ENCODE data around the gene EFCAB11. TPM values are rescaled to one million over a fixed set of nuclear protein-coding genes. Genes with fewer than 3 reads are reported as not detected.

EFCAB11 gene
- total and polyA plus RNA-seq, 2 donors: 5.6 to 7.6 TPM

DNA sequence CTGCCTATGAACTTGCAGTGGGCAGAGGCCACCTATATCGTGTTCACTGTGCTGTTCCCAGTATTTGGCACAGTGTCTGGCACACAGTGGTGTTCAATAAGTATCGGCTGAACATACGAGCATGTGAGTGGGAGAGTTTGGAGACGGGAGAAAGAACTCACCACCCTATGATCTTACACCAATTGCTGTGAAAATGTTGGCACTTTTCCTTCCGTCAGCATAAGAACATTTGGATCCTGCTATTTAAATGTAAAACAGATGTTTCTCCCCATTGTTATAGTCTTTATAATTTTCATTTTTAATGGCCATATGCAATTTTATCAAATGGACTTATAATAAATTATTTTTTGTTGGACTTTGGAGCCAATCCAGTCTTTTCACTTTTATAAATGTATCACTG lies 144.4 kb downstream of the EFCAB11 start:
- no peak overlapping the region for H3K27ac ChIP-seq (ENCODE audit: low read depth in 1 of 2, low read length in 1 of 2)
- WGBS: 99% methylated on average over 5 of the region's 5 CpGs
- H3K36me3 ChIP-seq (ENCODE audit: control insufficient read depth in 2 of 2, insufficient read depth in 2 of 2, low read length in 1 of 2): no peaks in the 10 kb centered on the region
- no peaks in the 10 kb centered on the region for H3K4me1 ChIP-seq (ENCODE audit: control insufficient read depth in 2 of 2, insufficient read depth in 2 of 2, low read length in 2 of 2)
- DNase-seq (ENCODE audit: low read depth in 6 of 9, low spot score in 9 of 9): no peak
- H3K9me3 ChIP-seq (ENCODE audit: control insufficient read depth in 2 of 2, insufficient read depth in 1 of 2, low read length in 1 of 2): no peaks in the 10 kb centered on the region
- no peaks in the 10 kb centered on the region for H3K27me3 ChIP-seq (ENCODE audit: control insufficient read depth in 2 of 2, insufficient read depth in 1 of 2, low read length in 1 of 2)
- no peak overlapping the region for H3K4me3 ChIP-seq (ENCODE audit: low read length in 2 of 2)

DNA sequence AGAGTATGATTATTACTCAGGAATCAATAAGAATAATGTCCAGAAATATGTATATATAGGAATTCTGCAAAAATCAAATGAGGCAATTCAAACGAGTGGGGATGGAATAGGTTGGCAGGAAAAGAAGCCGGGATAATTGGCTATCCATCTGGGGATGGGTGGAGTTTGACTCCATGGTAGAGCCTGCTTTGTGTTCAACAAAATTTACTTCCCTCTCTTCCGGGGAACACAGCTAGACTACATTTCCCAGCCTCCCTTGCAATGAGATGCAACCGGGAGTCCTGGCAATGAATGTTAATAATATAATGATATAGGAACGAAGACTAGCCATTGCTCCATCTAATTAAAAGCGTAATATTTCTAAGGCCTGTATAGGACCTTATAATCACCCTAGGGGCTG lies 146.6 kb downstream of the EFCAB11 start:
- no peaks in the 10 kb centered on the region for H3K36me3 ChIP-seq (ENCODE audit: control insufficient read depth in 2 of 2, insufficient read depth in 2 of 2, low read length in 1 of 2)
- DNase-seq (ENCODE audit: low read depth in 6 of 9, low spot score in 9 of 9): no peak
- no peaks in the 10 kb centered on the region for H3K27me3 ChIP-seq (ENCODE audit: control insufficient read depth in 2 of 2, insufficient read depth in 1 of 2, low read length in 1 of 2)
- no peak overlapping the region for H3K27ac ChIP-seq (ENCODE audit: low read depth in 1 of 2, low read length in 1 of 2)
- no peak overlapping the region for H3K4me3 ChIP-seq (ENCODE audit: low read length in 2 of 2)
- H3K4me1 ChIP-seq (ENCODE audit: control insufficient read depth in 2 of 2, insufficient read depth in 2 of 2, low read length in 2 of 2): no peaks in the 10 kb centered on the region
- no peaks in the 10 kb centered on the region for H3K9me3 ChIP-seq (ENCODE audit: control insufficient read depth in 2 of 2, insufficient read depth in 1 of 2, low read length in 1 of 2)
- WGBS: 94% methylated on average over 6 of the region's 6 CpGs

- Histone ChIP-seq H3K4me1 (ENCODE audit: control insufficient read depth in 2 of 2, insufficient read depth in 2 of 2, low read length in 2 of 2) (no peaks in the 10 kb centered on the region), H3K27ac (ENCODE audit: low read depth in 1 of 2, low read length in 1 of 2) (no peak overlapping the region), H3K27me3 (ENCODE audit: control insufficient read depth in 2 of 2, insufficient read depth in 1 of 2, low read length in 1 of 2) (no peaks in the 10 kb centered on the region), H3K4me3 (ENCODE audit: low read length in 2 of 2) (no peak overlapping the region), H3K9me3 (ENCODE audit: control insufficient read depth in 2 of 2, insufficient read depth in 1 of 2, low read length in 1 of 2) (no peaks in the 10 kb centered on the region), H3K36me3 (ENCODE audit: control insufficient read depth in 2 of 2, insufficient read depth in 2 of 2, low read length in 1 of 2) (no peaks in the 10 kb centered on the region)
- no peak for DNase-seq (ENCODE audit: low read depth in 6 of 9, low spot score in 9 of 9)
Measured at GRCh38 chr14:89807151-89807550, 147.4 kb downstream of the EFCAB11 start.

DNA sequence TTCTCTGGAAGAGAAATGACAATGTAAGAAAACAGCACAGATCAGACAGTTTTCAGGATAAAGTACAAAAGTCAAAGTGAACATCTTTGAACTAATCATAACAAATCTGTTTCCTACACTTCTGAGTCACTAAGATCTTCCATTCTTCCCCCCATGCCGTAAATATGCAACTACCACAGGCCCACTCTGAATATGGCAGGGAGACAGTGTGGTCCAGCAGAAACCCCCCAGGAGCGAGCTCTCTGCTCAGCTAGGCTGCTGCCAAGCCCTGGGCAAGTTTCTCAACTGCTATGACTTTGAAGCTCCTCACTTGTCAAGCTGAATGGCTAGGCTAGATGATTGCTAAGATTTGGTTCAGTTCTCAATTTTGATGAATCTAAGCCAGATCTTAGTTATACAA lies 148.1 kb downstream of the EFCAB11 start:
- no peak overlapping the region for H3K27ac ChIP-seq (ENCODE audit: low read depth in 1 of 2, low read length in 1 of 2)
- no peaks in the 10 kb centered on the region for H3K27me3 ChIP-seq (ENCODE audit: control insufficient read depth in 2 of 2, insufficient read depth in 1 of 2, low read length in 1 of 2)
- no peak for DNase-seq (ENCODE audit: low read depth in 6 of 9, low spot score in 9 of 9)
- no peaks in the 10 kb centered on the region for H3K9me3 ChIP-seq (ENCODE audit: control insufficient read depth in 2 of 2, insufficient read depth in 1 of 2, low read length in 1 of 2)
- no peak overlapping the region for H3K4me3 ChIP-seq (ENCODE audit: low read length in 2 of 2)
- 97% methylated on average over 2 of the region's 2 CpGs for WGBS
- H3K4me1 ChIP-seq (ENCODE audit: control insufficient read depth in 2 of 2, insufficient read depth in 2 of 2, low read length in 2 of 2): no peaks in the 10 kb centered on the region
- H3K36me3 ChIP-seq (ENCODE audit: control insufficient read depth in 2 of 2, insufficient read depth in 2 of 2, low read length in 1 of 2): no peaks in the 10 kb centered on the region

DNA sequence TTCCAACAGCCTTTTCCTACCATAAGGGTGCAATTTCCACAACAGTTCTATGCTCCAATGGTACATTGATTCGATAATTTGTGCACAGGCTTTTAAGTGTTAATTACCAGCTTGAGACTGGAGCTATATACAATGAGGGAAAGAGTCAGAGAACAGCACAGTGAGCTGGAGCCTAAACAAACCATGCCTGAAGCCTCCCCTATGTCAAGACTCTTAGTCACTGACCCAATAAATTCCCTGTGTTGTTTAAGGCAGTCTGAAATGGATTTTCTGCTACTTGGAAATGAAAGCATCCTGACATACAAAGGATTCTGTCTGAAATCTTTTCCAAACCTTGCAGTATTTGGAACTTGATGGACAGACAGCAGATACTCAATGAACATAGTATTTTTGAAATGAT lies 149.0 kb downstream of the EFCAB11 start:
- no peak overlapping the region for H3K4me3 ChIP-seq (ENCODE audit: low read length in 2 of 2)
- H3K27me3 ChIP-seq (ENCODE audit: control insufficient read depth in 2 of 2, insufficient read depth in 1 of 2, low read length in 1 of 2): no peaks in the 10 kb centered on the region
- WGBS: 100% methylated on average over 1 of the region's 1 CpG
- no peaks in the 10 kb centered on the region for H3K4me1 ChIP-seq (ENCODE audit: control insufficient read depth in 2 of 2, insufficient read depth in 2 of 2, low read length in 2 of 2)
- H3K9me3 ChIP-seq (ENCODE audit: control insufficient read depth in 2 of 2, insufficient read depth in 1 of 2, low read length in 1 of 2): no peaks in the 10 kb centered on the region
- no peak overlapping the region for H3K27ac ChIP-seq (ENCODE audit: low read depth in 1 of 2, low read length in 1 of 2)
- H3K36me3 ChIP-seq (ENCODE audit: control insufficient read depth in 2 of 2, insufficient read depth in 2 of 2, low read length in 1 of 2): no peaks in the 10 kb centered on the region
- DNase-seq (ENCODE audit: low read depth in 6 of 9, low spot score in 9 of 9): no peak

DNA sequence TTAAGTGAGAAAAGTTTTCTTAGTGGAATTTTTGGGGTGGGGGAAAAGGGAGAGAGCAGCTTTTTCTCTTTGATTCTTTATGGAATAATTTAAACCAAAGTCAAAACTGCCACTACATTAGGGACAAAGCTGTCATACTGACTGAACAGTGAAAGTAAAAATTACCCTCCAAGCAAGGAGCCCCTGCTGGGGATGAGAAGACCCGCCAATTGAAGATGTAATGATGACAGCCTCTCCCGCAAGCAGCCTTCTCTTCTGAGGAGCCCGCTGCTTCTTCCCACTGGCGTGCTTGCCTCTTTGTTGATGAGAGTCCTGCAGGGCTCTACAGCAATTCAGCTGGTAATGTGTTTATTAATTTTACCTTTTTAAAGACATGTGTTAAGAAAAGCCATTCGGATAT lies 151.0 kb downstream of the EFCAB11 start:
- Histone ChIP-seq H3K9me3 (ENCODE audit: control insufficient read depth in 2 of 2, insufficient read depth in 1 of 2, low read length in 1 of 2) (no peaks in the 10 kb centered on the region), H3K36me3 (ENCODE audit: control insufficient read depth in 2 of 2, insufficient read depth in 2 of 2, low read length in 1 of 2) (no peaks in the 10 kb centered on the region), H3K27me3 (ENCODE audit: control insufficient read depth in 2 of 2, insufficient read depth in 1 of 2, low read length in 1 of 2) (no peaks in the 10 kb centered on the region), H3K27ac (ENCODE audit: low read depth in 1 of 2, low read length in 1 of 2) (no peak overlapping the region), H3K4me1 (ENCODE audit: control insufficient read depth in 2 of 2, insufficient read depth in 2 of 2, low read length in 2 of 2) (no peaks in the 10 kb centered on the region), H3K4me3 (ENCODE audit: low read length in 2 of 2) (no peak overlapping the region)
- WGBS: over 99% methylated on average over 5 of the region's 5 CpGs
- no peak for DNase-seq (ENCODE audit: low read depth in 6 of 9, low spot score in 9 of 9)

- H3K27ac ChIP-seq (ENCODE audit: low read depth in 1 of 2, low read length in 1 of 2): no peak overlapping the region
- H3K4me1 ChIP-seq (ENCODE audit: control insufficient read depth in 2 of 2, insufficient read depth in 2 of 2, low read length in 2 of 2): no peaks in the 10 kb centered on the region
- WGBS: 96% methylated on average over 3 of the region's 3 CpGs
- H3K27me3 ChIP-seq (ENCODE audit: control insufficient read depth in 2 of 2, insufficient read depth in 1 of 2, low read length in 1 of 2): no peaks in the 10 kb centered on the region
- DNase-seq (ENCODE audit: low read depth in 6 of 9, low spot score in 9 of 9): no peak
- H3K9me3 ChIP-seq (ENCODE audit: control insufficient read depth in 2 of 2, insufficient read depth in 1 of 2, low read length in 1 of 2): no peaks in the 10 kb centered on the region
- no peak overlapping the region for H3K4me3 ChIP-seq (ENCODE audit: low read length in 2 of 2)
- H3K36me3 ChIP-seq (ENCODE audit: control insufficient read depth in 2 of 2, insufficient read depth in 2 of 2, low read length in 1 of 2): no peaks in the 10 kb centered on the region
Measured at GRCh38 chr14:89801136-89801535, 153.4 kb downstream of the EFCAB11 start.

GRCh38 chr14:89798212-89798773 lies 156.2 kb downstream of the EFCAB11 start:
- no peaks in the 10 kb centered on the region for H3K4me1 ChIP-seq (ENCODE audit: control insufficient read depth in 2 of 2, insufficient read depth in 2 of 2, low read length in 2 of 2)
- 97% methylated on average over 4 of the region's 4 CpGs for WGBS
- no peak overlapping the region for H3K4me3 ChIP-seq (ENCODE audit: low read length in 2 of 2)
- no peaks in the 10 kb centered on the region for H3K36me3 ChIP-seq (ENCODE audit: control insufficient read depth in 2 of 2, insufficient read depth in 2 of 2, low read length in 1 of 2)
- no peaks in the 10 kb centered on the region for H3K9me3 ChIP-seq (ENCODE audit: control insufficient read depth in 2 of 2, insufficient read depth in 1 of 2, low read length in 1 of 2)
- no peak overlapping the region for H3K27ac ChIP-seq (ENCODE audit: low read depth in 1 of 2, low read length in 1 of 2)
- DNase-seq (ENCODE audit: low read depth in 6 of 9, low spot score in 9 of 9): no peak
- H3K27me3 ChIP-seq (ENCODE audit: control insufficient read depth in 2 of 2, insufficient read depth in 1 of 2, low read length in 1 of 2): no peaks in the 10 kb centered on the region

- 79% methylated on average over 5 of the region's 5 CpGs for WGBS
- Histone ChIP-seq H3K4me1 (ENCODE audit: control insufficient read depth in 2 of 2, insufficient read depth in 2 of 2, low read length in 2 of 2) (no peaks in the 10 kb centered on the region), H3K9me3 (ENCODE audit: control insufficient read depth in 2 of 2, insufficient read depth in 1 of 2, low read length in 1 of 2) (no peaks in the 10 kb centered on the region), H3K27me3 (ENCODE audit: control insufficient read depth in 2 of 2, insufficient read depth in 1 of 2, low read length in 1 of 2) (no peaks in the 10 kb centered on the region), H3K27ac (ENCODE audit: low read depth in 1 of 2, low read length in 1 of 2) (no peak overlapping the region), H3K4me3 (ENCODE audit: low read length in 2 of 2) (no peak overlapping the region), H3K36me3 (ENCODE audit: control insufficient read depth in 2 of 2, insufficient read depth in 2 of 2, low read length in 1 of 2) (no peaks in the 10 kb centered on the region)
- DNase-seq (ENCODE audit: low read depth in 6 of 9, low spot score in 9 of 9): no peak
Measured at GRCh38 chr14:89797148-89797547, 157.4 kb downstream of the EFCAB11 start.

DNA sequence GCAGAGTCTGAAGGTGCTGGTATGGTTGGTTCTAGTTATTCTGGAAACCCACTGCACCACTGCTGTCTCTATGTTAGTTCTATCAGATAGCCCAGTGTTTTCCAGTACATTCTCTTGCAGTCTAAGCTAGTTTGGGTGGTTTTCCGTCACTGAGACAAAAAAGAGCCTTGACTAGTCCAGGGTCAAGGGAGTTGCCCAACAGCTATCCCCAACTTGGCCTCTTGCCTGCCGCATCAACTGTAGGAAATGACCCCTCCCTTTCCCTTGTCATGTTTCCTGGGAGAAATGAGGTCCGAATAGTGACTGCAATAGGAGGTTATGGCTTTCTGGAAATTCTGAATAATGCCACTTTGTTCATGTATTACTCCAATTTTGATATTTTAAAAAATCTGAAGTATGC lies 160.4 kb downstream of the EFCAB11 start:
- H3K4me1 ChIP-seq (ENCODE audit: control insufficient read depth in 2 of 2, insufficient read depth in 2 of 2, low read length in 2 of 2): no peaks in the 10 kb centered on the region
- no peaks in the 10 kb centered on the region for H3K27me3 ChIP-seq (ENCODE audit: control insufficient read depth in 2 of 2, insufficient read depth in 1 of 2, low read length in 1 of 2)
- no peak overlapping the region for H3K27ac ChIP-seq (ENCODE audit: low read depth in 1 of 2, low read length in 1 of 2)
- WGBS: 98% methylated on average over 3 of the region's 3 CpGs
- no peak overlapping the region for H3K4me3 ChIP-seq (ENCODE audit: low read length in 2 of 2)
- no peaks in the 10 kb centered on the region for H3K36me3 ChIP-seq (ENCODE audit: control insufficient read depth in 2 of 2, insufficient read depth in 2 of 2, low read length in 1 of 2)
- no peak for DNase-seq (ENCODE audit: low read depth in 6 of 9, low spot score in 9 of 9)
- no peaks in the 10 kb centered on the region for H3K9me3 ChIP-seq (ENCODE audit: control insufficient read depth in 2 of 2, insufficient read depth in 1 of 2, low read length in 1 of 2)

Data from thymus (tissue), 11 donors.